ENCODE results near the gene GAS2.

- TF ChIP-seq CTCF (IDR thresholded peaks at IDR 0.05): no peak
- TF ChIP-seq EP300 (IDR thresholded peaks at IDR 0.05): no peak
- TF ChIP-seq POLR2A (IDR thresholded peaks at IDR 0.05): no peak
Observed at GRCh38 chr11:22795914-22796313, 129.5 kb downstream of the GAS2 start.
